GM19395 (cell line): ENCODE data around the gene AMPD1.

Experiments
- ATAC-seq: cut with Tn5 transposase; IDR thresholded peaks from one replicate; pipeline ENCODE4 v1.9.1; 2021; ENCODE audit warnings: mild to moderate bottlenecking, moderate library complexity; ENCODE audit not compliant: unreplicated experiment

Gene AMPD1

DNA sequence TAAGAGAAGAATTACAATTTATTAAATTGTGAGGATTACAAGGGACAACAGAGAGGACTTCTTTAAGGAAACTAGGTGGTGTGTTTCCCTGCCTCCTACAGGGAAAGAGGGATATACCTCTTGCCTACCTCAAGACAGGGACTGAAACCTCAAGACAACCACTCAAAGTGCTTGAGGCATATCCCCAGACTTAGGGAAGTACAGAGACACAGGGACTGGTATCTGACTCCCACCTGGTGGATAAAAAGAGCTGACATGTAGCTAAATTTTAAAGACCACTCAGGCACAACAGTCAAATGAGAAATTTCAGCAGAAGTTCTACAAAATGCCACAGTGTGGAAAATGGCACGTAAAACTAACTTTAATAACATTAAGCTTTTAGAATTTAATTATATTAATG is 46.8 kb downstream of the AMPD1 start:
- no peak for ATAC-seq

DNA sequence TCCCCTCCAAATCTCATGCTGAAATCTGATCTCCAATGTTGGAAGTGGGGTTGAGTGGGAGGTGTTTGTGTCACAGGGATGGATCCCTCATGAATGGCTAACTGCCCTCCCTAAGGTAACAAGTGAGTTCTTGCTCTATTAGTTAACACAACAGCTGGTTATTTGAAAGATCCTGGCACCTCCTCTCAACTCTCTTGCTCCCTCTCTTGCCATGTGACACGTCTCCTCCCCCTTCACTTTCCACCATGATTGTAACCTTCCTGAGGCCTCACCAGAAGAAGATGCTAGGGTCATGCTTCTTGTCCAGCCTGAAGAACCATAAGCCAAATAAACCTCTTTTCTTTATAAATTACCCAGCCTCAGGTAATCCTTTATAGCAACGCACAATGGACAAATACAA is 54.0 kb downstream of the AMPD1 start:
- no peak for ATAC-seq

DNA sequence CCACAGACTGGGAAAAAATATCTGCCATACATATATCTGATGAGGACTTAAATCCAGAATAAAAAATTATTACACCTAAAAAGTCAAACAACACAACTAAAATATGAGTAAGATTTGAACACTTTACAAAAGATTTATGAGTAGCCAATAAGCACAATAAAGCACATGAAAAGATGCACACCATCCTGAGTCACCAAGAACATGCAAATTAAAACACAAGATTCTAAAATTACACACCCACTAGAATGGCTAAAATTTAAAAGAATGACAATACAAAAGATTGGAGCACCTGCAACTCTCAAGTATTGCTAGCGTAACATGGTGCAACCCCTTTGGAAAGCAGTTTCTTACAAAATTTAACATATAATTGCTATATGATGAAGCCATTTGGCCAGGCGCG is 56.4 kb downstream of the AMPD1 start:
- no peak for ATAC-seq

DNA sequence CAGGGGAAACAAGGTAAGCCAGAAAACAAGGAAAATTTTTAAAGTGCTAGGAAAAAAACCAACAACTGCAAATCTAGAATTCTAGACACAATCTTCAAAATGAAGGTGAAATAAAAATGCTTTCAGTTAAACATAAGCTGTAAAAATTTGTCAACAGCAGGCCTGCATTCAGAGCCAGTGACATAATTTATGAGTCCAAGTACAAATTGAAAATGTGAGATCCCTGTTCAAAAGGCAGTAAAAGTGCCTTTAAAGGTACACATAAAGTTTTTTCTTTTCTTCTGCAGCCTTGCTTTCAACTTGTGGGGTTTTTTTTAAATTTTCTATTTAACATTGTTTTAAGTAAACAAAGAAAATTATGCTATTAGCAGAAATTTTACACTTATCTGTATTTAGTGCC is 62.9 kb downstream of the AMPD1 start:
- no peak for ATAC-seq

DNA sequence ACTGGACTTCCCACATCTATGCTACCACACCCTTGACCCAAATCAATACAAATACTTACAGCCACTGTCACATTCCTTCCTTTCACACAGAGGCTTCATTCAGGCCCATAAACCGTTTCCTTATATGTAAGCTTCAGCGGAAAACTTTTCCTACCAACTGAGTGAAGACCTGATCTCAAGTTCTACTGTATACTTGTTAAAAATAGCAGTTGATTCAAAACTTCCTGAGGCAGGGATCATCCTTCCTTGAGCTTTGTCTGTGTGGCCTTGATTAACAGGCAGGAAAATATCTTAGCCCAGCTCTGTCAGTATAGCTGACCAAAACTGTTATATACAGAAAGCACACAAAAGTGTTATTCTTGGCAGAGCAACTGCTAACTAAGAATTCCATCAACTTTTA is 68.2 kb downstream of the AMPD1 start:
- no peak for ATAC-seq

DNA sequence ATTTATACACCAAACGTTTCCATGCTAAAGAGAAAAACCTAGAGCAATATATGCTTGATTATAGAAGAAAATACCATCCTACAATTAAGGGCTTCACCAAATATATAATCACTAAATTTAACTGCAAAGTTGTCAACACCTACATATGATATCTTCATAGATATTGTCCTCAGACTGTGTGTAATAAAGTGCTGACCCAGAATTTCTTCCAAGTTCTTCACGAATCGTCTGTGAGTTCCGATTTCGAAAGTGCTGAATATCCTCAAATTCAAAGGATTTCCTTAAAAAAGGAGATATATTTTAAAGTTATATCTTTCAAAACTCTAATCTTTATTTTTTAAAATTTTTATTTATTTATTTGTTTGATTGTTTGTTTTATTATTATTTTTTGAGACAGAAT is 72.0 kb downstream of the AMPD1 start:
- no peak for ATAC-seq
